GM12878 (cell line): ENCODE measurements around the gene FXYD3.
"Not testable (repeated sequence)": the region's sequence is repeated elsewhere in the genome, so short reads cannot be mapped to it uniquely, and the experiment has no call there.

ENCODE experiments used
- CBX3 ChIP-seq: fragments of 200-600 bp; sonication (generic); IDR thresholded peaks from 2 replicates; pipeline ENCODE4 v1.6.1; 2016; ENCODE audit warnings: low read depth, borderline replicate concordance
- RB1 ChIP-seq: fragments of 450-650 bp; formaldehyde crosslinking; IDR thresholded peaks from 2 replicates; pipeline ENCODE4 v1.6.1; 2017; ENCODE audit warnings: mild to moderate bottlenecking, borderline replicate concordance
- RELA ChIP-seq: fragments of 450-650 bp; IDR thresholded peaks from 2 replicates; pipeline ENCODE4 v1.8.0; 2014; ENCODE audit warnings: borderline replicate concordance; ENCODE audit not compliant: partially characterized antibody
- SIN3A ChIP-seq: IDR thresholded peaks from 2 replicates; pipeline ENCODE4 v1.6.1; 2012; ENCODE audit warnings: low read depth, low read length, improper control_type of control experiment
- TBL1XR1 ChIP-seq: IDR thresholded peaks from 2 replicates; pipeline ENCODE4 v1.6.1; 2012; ENCODE audit warnings: low read depth, low read length, improper control_type of control experiment
- USF1 ChIP-seq: IDR thresholded peaks from 2 replicates; pipeline ENCODE4 v1.6.1; 2011; ENCODE audit warnings: borderline replicate concordance, low read depth, mild to moderate bottlenecking, moderate library complexity, mixed read lengths, low read length; ENCODE audit not compliant: insufficient read depth; ENCODE audit errors: extremely low read length

GRCh38 chr19:35101949-35102348 is 13.7 kb upstream of the FXYD3 start:
- not testable (repeated sequence) for TF ChIP-seq CBX3, RB1, USF1, TBL1XR1, SIN3A, RELA
